Mucosa of rectum (tissue), 2 donors: ENCODE measurements around the gene KIAA2012.

Experiments used
- H3K27ac ChIP-seq, 2 donors: one replicate each; pipeline ENCODE4 v1.7.0; 2013; ENCODE audit warnings: inconsistent platforms in 2 of 2, low read depth in 2 of 2, low read length in 2 of 2
- H3K27me3 ChIP-seq, 2 donors: one replicate each; pipeline ENCODE4 v1.7.0; 2013; ENCODE audit warnings: low read length in 2 of 2; ENCODE audit not compliant: control insufficient read depth in 2 of 2, insufficient read depth in 2 of 2
- H3K36me3 ChIP-seq, 2 donors: one replicate each; pipeline ENCODE4 v1.7.0; 2013; ENCODE audit warnings: low read length in 2 of 2; ENCODE audit not compliant: control insufficient read depth in 2 of 2, insufficient read depth in 2 of 2
- H3K4me1 ChIP-seq, 2 donors: one replicate each; pipeline ENCODE4 v1.7.0; 2013; ENCODE audit warnings: low read length in 2 of 2, mild to moderate bottlenecking in 1 of 2; ENCODE audit not compliant: control insufficient read depth in 2 of 2, insufficient read depth in 2 of 2
- H3K4me3 ChIP-seq, 2 donors: one replicate each; pipeline ENCODE4 v1.7.0; 2013; ENCODE audit warnings: low read length in 2 of 2
- H3K9ac ChIP-seq, 2 donors: one replicate each; pipeline ENCODE4 v1.7.0; 2013; ENCODE audit warnings: low read length in 2 of 2, low read depth in 1 of 2, mild to moderate bottlenecking in 1 of 2
- H3K9me3 ChIP-seq, 2 donors: one replicate each; pipeline ENCODE4 v1.7.0; 2013; ENCODE audit warnings: low read length in 2 of 2; ENCODE audit not compliant: control insufficient read depth in 2 of 2
- donor health status: healthy.
- donor health status: Normal muscosa, but diverticular disease.

KIAA2012 gene

DNA sequence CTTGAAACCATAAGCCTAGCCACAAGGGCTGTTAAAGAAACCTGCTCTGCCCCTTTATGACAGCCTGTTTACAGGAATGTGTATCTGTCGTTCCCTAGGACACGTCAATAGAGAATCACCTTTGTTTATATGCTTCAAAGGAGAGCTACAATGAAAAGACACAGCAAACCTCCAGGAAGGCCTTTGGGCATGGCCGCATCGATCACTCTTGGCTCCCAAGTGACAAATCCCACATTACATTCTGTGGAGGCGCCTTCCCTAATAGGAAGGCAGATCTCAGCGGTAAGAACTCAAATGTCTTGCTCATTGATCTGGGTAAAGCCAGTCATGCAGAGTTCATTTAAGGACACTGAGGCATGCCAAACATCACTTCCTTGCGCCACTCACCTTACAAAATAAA is 26.5 kb downstream of the KIAA2012 start:
- H3K27me3 ChIP-seq: no peaks in the 10 kb centered on the region
- no peak overlapping the region for H3K4me3 ChIP-seq
- H3K4me1 ChIP-seq: no peaks in the 10 kb centered on the region
- H3K27ac ChIP-seq: no peak overlapping the region
- no peak overlapping the region for H3K9ac ChIP-seq
- no peaks in the 10 kb centered on the region for H3K9me3 ChIP-seq
- no peaks in the 10 kb centered on the region for H3K36me3 ChIP-seq

DNA sequence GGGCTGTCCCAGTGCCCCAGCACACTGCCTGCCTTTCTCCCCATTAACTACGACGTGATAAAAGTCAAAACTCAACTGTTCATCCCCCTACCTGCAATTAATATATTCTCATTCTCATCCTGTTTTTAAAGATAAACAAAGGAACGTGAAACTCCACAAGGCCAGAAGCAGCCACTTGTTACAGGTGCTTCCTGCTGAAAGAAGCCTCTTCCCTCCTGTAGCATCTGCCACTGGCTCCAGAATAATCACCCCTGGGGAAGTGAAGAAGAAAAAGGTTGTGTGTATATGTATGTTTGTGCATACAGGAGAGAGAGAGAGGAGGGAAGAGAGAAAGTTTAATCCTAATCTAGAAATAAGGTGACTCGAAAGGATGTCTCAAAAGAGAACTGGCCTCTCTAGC is 27.1 kb downstream of the KIAA2012 start:
- Histone ChIP-seq H3K36me3 (no peaks in the 10 kb centered on the region), H3K4me3 (no peak overlapping the region), H3K9me3 (no peaks in the 10 kb centered on the region), H3K27me3 (no peaks in the 10 kb centered on the region), H3K4me1 (no peaks in the 10 kb centered on the region), H3K27ac (no peak overlapping the region), H3K9ac (no peak overlapping the region)

DNA sequence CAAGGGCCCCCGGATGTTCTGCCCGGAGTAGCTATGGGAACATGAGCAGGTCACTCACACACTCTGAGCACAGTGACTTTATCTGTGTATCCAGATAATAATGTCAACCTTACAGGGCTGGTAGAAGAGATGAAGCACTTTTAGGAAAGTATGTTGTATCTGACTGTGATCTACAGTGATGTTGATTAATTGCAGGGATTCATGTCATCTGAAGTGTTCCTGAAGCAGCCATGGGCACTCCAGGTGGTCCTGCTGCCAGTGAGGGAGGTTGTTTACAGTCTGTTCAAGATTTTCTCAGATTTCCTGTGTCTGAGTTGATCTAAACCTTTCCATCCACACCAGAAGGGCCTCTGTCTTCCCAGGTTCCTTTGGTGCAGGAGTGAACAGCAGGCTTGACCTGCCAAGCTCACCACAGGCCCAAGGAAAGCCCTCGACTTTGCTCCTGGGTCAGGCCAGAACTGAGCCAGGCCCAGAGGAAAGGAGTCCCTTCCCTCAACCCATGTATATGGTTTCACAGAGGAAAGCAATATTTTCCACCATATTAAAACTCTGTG is 28.0 kb downstream of the KIAA2012 start:
- Histone ChIP-seq H3K4me1 (no peaks in the 10 kb centered on the region), H3K4me3 (no peak overlapping the region), H3K27me3 (no peaks in the 10 kb centered on the region), H3K27ac (no peak overlapping the region), H3K9ac (no peak overlapping the region), H3K36me3 (no peaks in the 10 kb centered on the region), H3K9me3 (no peaks in the 10 kb centered on the region)

DNA sequence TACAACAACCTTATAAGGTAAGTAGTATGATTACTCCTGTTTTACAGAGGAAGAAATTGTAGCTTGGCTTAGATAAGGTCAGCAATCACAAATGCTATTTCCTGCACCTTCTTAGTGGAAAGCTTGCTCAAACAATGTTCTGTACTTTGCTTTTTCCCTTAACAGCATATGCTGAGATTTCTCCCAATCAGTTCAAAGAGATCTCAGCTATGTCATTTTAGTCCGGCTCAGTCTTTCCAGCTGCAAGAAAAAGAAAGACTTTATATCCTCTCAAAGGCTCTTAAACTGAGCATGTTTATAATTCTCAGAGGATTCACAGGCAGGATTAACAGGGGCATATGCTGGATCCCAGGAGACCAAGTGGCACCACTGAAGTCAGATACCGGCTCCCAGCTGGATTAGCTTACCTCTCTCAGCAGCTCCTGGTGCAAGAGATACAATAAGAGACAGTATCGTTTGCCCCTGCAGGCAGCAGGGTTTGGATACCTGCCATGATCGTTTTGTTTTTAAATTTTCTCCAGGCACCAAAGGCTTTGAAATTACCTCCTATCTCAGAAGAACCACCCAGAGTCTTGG is 29.5 kb downstream of the KIAA2012 start:
- no peaks in the 10 kb centered on the region for H3K36me3 ChIP-seq
- no peaks in the 10 kb centered on the region for H3K4me1 ChIP-seq
- no peak overlapping the region for H3K27ac ChIP-seq
- H3K27me3 ChIP-seq: no peaks in the 10 kb centered on the region
- H3K4me3 ChIP-seq: no peak overlapping the region
- H3K9me3 ChIP-seq: no peaks in the 10 kb centered on the region
- H3K9ac ChIP-seq: no peak overlapping the region

- no peak overlapping the region for H3K4me3 ChIP-seq
- no peak overlapping the region for H3K9ac ChIP-seq
- H3K9me3 ChIP-seq: no peaks in the 10 kb centered on the region
- no peaks in the 10 kb centered on the region for H3K4me1 ChIP-seq
- H3K27ac ChIP-seq: no peak overlapping the region
- no peaks in the 10 kb centered on the region for H3K36me3 ChIP-seq
- no peaks in the 10 kb centered on the region for H3K27me3 ChIP-seq
Measured at GRCh38 chr2:202104286-202104870, 31.3 kb downstream of the KIAA2012 start.

- H3K9ac ChIP-seq: no peak overlapping the region
- no peak overlapping the region for H3K27ac ChIP-seq
- no peaks in the 10 kb centered on the region for H3K9me3 ChIP-seq
- H3K4me3 ChIP-seq: no peak overlapping the region
- no peaks in the 10 kb centered on the region for H3K27me3 ChIP-seq
- peaks cover 0 to 1% of the 10 kb centered on the region in 2 donors for H3K4me1 ChIP-seq
- no peaks in the 10 kb centered on the region for H3K36me3 ChIP-seq
Measured at GRCh38 chr2:202105025-202105424, 32.0 kb downstream of the KIAA2012 start.

GRCh38 chr2:202108345-202108744 is 35.3 kb downstream of the KIAA2012 start:
- H3K36me3 ChIP-seq: no peaks in the 10 kb centered on the region
- peaks cover 0 to 2% of the 10 kb centered on the region in 2 donors for H3K4me1 ChIP-seq
- H3K27me3 ChIP-seq: no peaks in the 10 kb centered on the region
- no peak overlapping the region for H3K4me3 ChIP-seq
- no peaks in the 10 kb centered on the region for H3K9me3 ChIP-seq
- no peak overlapping the region for H3K27ac ChIP-seq
- H3K9ac ChIP-seq: no peak overlapping the region

GRCh38 chr2:202109139-202109736 is 36.2 kb downstream of the KIAA2012 start:
- Histone ChIP-seq H3K4me1 (peaks cover 0 to 2% of the 10 kb centered on the region in 2 donors), H3K9me3 (no peaks in the 10 kb centered on the region), H3K27ac (no peak overlapping the region), H3K36me3 (no peaks in the 10 kb centered on the region), H3K9ac (no peak overlapping the region), H3K27me3 (no peaks in the 10 kb centered on the region), H3K4me3 (no peak overlapping the region)

DNA sequence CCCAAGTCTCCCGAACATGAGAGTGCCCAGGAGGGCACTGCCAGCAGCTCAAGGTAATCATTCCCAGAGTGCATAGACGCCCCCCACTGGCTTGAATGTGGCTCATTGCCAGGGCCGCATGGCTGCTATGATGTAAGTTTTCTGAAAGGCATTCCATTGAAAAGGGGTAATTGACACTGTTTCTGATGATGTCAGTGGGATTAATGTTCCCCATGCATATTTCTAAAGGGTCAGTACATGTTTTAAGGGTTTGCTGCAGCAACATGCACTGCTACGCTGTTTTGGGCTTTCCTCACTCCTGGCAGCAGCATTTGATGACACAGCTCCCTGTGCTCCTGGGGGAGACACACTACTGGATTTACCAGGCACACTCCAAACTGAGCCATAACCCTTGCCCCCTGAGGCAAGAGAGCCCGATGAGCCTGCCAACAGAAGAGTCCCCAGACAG is 36.7 kb downstream of the KIAA2012 start:
- Histone ChIP-seq H3K27me3 (no peaks in the 10 kb centered on the region), H3K27ac (no peak overlapping the region), H3K4me3 (no peak overlapping the region), H3K9me3 (no peaks in the 10 kb centered on the region), H3K9ac (no peak overlapping the region), H3K36me3 (no peaks in the 10 kb centered on the region), H3K4me1 (peaks cover 0 to 2% of the 10 kb centered on the region in 2 donors)

GRCh38 chr2:202110491-202110890 is 37.4 kb downstream of the KIAA2012 start:
- H3K27me3 ChIP-seq: no peaks in the 10 kb centered on the region
- H3K4me1 ChIP-seq: peaks cover 0 to 2% of the 10 kb centered on the region in 2 donors
- H3K9ac ChIP-seq: no peak overlapping the region
- H3K27ac ChIP-seq: no peak overlapping the region
- H3K36me3 ChIP-seq: no peaks in the 10 kb centered on the region
- H3K9me3 ChIP-seq: no peaks in the 10 kb centered on the region
- H3K4me3 ChIP-seq: no peak overlapping the region
